OCI-LY7 (cell line): ENCODE results near the gene NBEAL2. TPM values are rescaled to one million over a fixed set of nuclear protein-coding genes. Genes with fewer than 3 reads are reported as not detected.

Experiments
- BruUV-seq: library from RNA; stranded (reverse); fragments of 400-500 nt; replicated peaks from 2 replicates; lab custom pipeline; 2021; lab: Mats Ljungman, UMichigan
- CTCF ChIA-PET: fragments of 300-600 bp; sonication (Branson Sonifier 250); formaldehyde crosslinking; loops from one replicate; lab custom pipeline; 2022; ENCODE audit warnings: antibody characterized with exemption; ENCODE audit not compliant: unreplicated experiment; lab: Charles Lee
- POLR2A ChIA-PET: fragments of 300-600 bp; sonication (Branson Sonifier 250); formaldehyde crosslinking; loops from one replicate; lab custom pipeline; 2022; ENCODE audit warnings: antibody characterized with exemption; lab: Charles Lee
- DNase-seq: peaks from one replicate; pipeline ENCODE4 v3.0.0-alpha.2; 2015; ENCODE audit warnings: low spot score
- H2AFZ ChIP-seq: fragments of 200-600 bp; sonication (generic), shearing (Covaris generic); 2 replicates; pipeline ENCODE4 v1.6.1; 2014; ENCODE audit warnings: mild to moderate bottlenecking, antibody characterized with exemption, low read length, moderate library complexity
- H3K27ac ChIP-seq: fragments of 200-600 bp; sonication (generic); 2 replicates; pipeline ENCODE4 v1.5.1; 2014; ENCODE audit warnings: mixed run types, low read depth, mild to moderate bottlenecking, moderate library complexity, low read length, inconsistent platforms; ENCODE audit not compliant: poor library complexity, severe bottlenecking
- H3K36me3 ChIP-seq: fragments of 200-600 bp; sonication (generic); 2 replicates; pipeline ENCODE4 v1.6.1; 2014; ENCODE audit warnings: mild to moderate bottlenecking, antibody characterized with exemption, low read length, moderate library complexity, mixed read lengths; ENCODE audit not compliant: insufficient read depth
- H3K4me1 ChIP-seq: fragments of 200-600 bp; sonication (generic); 2 replicates; pipeline ENCODE4 v1.5.1; 2014; ENCODE audit warnings: mild to moderate bottlenecking, low read length; ENCODE audit not compliant: insufficient read depth, poor library complexity, severe bottlenecking
- H3K4me2 ChIP-seq: fragments of 200-600 bp; sonication (generic); 2 replicates; pipeline ENCODE4 v1.6.1; 2014; ENCODE audit warnings: mild to moderate bottlenecking, low read length
- H3K4me3 ChIP-seq: fragments of 200-600 bp; sonication (generic); 2 replicates; pipeline ENCODE4 v1.5.1; 2014; ENCODE audit warnings: mild to moderate bottlenecking, low read depth, low read length; ENCODE audit not compliant: poor library complexity, severe bottlenecking
- H3K79me2 ChIP-seq: fragments of 200-600 bp; sonication (generic); 2 replicates; pipeline ENCODE4 v1.6.1; 2016; ENCODE audit warnings: low read depth, mild to moderate bottlenecking, low read length, moderate library complexity, mixed read lengths; ENCODE audit not compliant: insufficient read depth
- H3K9me2 ChIP-seq: fragments of 200-600 bp; sonication (generic); 2 replicates; pipeline ENCODE4 v1.6.1; 2016; ENCODE audit warnings: mild to moderate bottlenecking, low read length, mixed read lengths; ENCODE audit not compliant: insufficient read depth
- H3K9me3 ChIP-seq: fragments of 200-600 bp; sonication (generic); 2 replicates; pipeline ENCODE4 v1.6.1; 2014; ENCODE audit warnings: mild to moderate bottlenecking, mixed run types, low read length, mixed read lengths
- H4K20me1 ChIP-seq: fragments of 200-600 bp; sonication (generic); 2 replicates; pipeline ENCODE4 v1.6.1; 2014; ENCODE audit warnings: mild to moderate bottlenecking, antibody characterized with exemption, low read length, moderate library complexity, mixed read lengths; ENCODE audit not compliant: insufficient read depth
- CTCF ChIP-seq: fragments of 200-600 bp; sonication (generic); conservative IDR thresholded peaks from 2 replicates; pipeline ENCODE4 v1.5.1; 2014; ENCODE audit warnings: mild to moderate bottlenecking, antibody characterized with exemption, low read length, moderate library complexity, mixed read lengths
- EZH2phosphoT487 ChIP-seq: fragments of 200-600 bp; sonication (generic); IDR thresholded peaks from 2 replicates; pipeline ENCODE4 v1.6.1; 2018; ENCODE audit warnings: low read depth, borderline replicate concordance, mild to moderate bottlenecking, mixed run types, antibody characterized with exemption, low read length, moderate library complexity, mixed read lengths
- intact Hi-C: fragments of 100-400 bp; cut with micrococcal nuclease; formaldehyde crosslinking; loops from one replicate; pipeline ENCODE4 v1.10.0; 2022; ENCODE audit not compliant: unreplicated experiment
- total RNA-seq, 2 experiments: library from RNA; depleted of rRNA in 1 of 2; stranded (reverse); fragments of >200 nt in 1 of 2; shearing (Covaris generic) in 1 of 2; gene quantifications; 2 replicates each; pipeline ENCODE4 v1.2.3, GENCODE V29; 2014 to 2022

NBEAL2 gene
- total RNA-seq, 2 experiments from 2014 or later, result 74.9 to 149 TPM

DNA sequence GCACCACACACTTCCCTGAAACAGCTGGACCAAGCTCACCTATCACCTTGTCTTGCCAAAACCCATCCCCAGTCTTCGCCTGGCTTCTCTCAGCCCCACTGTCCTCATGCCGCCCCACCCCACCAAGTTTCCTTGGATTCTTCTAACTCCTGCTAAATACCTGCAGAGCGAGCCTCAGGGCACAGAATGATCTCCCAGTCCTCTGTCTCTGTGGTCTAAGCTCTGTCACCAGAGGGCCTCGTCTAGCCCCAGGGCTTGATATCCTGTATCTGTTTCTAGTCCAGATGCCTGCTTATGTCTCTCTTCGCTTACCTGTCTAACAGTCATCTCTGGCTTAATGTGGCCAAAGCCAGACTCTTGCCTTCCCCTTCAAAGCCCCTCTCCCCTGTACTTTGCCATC is 12.7 kb upstream of the NBEAL2 start:
- Histone ChIP-seq H2AFZ (no peak overlapping the region), H3K9me2 (no peaks in the 10 kb centered on the region), H3K36me3 (peaks cover 83% of the 10 kb centered on the region), H3K4me2 (peak overlapping the region; percentile 0; the same call in 1 of the 2 replicates), H3K4me1 (peaks cover 67% of the 10 kb centered on the region), H3K9me3 (0 out of 2 replicates have a peak, but pooled peaks cover 6% of the 10 kb centered on the region), H3K79me2 (peaks cover 87% of the 10 kb centered on the region), H3K27ac (no peak overlapping the region), H4K20me1 (peaks cover 46% of the 10 kb centered on the region), H3K4me3 (no peak overlapping the region)
- ChIA-PET POLR2A (interaction anchor here (0.6 to 3.3 kb wide), 3 partner anchors 10 to 28 kb away, joined by 4 to 16 read pairs (median 9); no protein-coding TSS in a partner anchor), CTCF (no interaction called here)
- no TSS peak for BruUV-seq
- TF ChIP-seq EZH2phosphoT487 (no peak), CTCF (peak; percentile 50)
- DNase-seq, result peak; percentile 42
- intact Hi-C loops, result no loop called here

GRCh38 chr3:46968783-46969428 is 10.6 kb upstream of the NBEAL2 start:
- intact Hi-C loops, result no loop called here

More at GRCh38 chr3:46968783-46969428, 10.6 kb upstream of the NBEAL2 start:
- no TSS peak for BruUV-seq
- Histone ChIP-seq H2AFZ (no peak overlapping the region), H3K4me1 (peaks cover 77% of the 10 kb centered on the region), H3K4me2 (peak overlapping the region; percentile 7; the same call in 1 of the 2 replicates), H3K9me2 (no peaks in the 10 kb centered on the region), H3K4me3 (no peak overlapping the region), H3K27ac (no peak overlapping the region), H3K36me3 (peaks cover 88% of the 10 kb centered on the region), H4K20me1 (peaks cover 43% of the 10 kb centered on the region), H3K9me3 (no peaks in the 10 kb centered on the region), H3K79me2 (peaks cover 93% of the 10 kb centered on the region)
- DNase-seq, result no peak
- CTCF ChIA-PET, result interaction anchor here (0.8 kb wide), 1 partner anchor 16 kb away, joined by 3 read pairs; no protein-coding TSS in a partner anchor
- POLR2A ChIA-PET, result interaction anchor here (0.7 to 1.3 kb wide), 4 partner anchors 14 to 197 kb away, joined by 3 to 6 read pairs (median 3); no protein-coding TSS in a partner anchor
- TF ChIP-seq CTCF (no peak), EZH2phosphoT487 (no peak)
